HCT116 (cell line): ENCODE results near the gene ETV7. TPM values are rescaled to one million over a fixed set of nuclear protein-coding genes. Genes with fewer than 3 reads are reported as not detected.

ENCODE experiments used
- ATAC-seq: fragments of 200-7000 bp; cut with Tn5 transposase; 2 replicates; pipeline ENCODE4 v1.9.1; 2020; ENCODE audit warnings: mild to moderate bottlenecking, moderate library complexity
- BruUV-seq: library from RNA; stranded (reverse); fragments of 400-500 nt; replicated peaks from 2 replicates; lab custom pipeline; 2021; lab: Mats Ljungman, UMichigan
- CTCF ChIA-PET: fragments of 300-600 bp; sonication (Branson Sonifier 250); formaldehyde crosslinking; loops from one replicate; lab custom pipeline; 2021; ENCODE audit warnings: antibody characterized with exemption; lab: Charles Lee
- POLR2A ChIA-PET: fragments of 300-600, 350-600 bp; sonication (Branson Sonifier 250); formaldehyde crosslinking; loops from one replicate; lab custom pipeline; 2021; ENCODE audit warnings: antibody characterized with exemption; lab: Charles Lee
- RAD21 ChIA-PET, 2 experiments: fragments of 300-600 bp; sonication (Branson Sonifier 250); formaldehyde crosslinking; loops; one replicate each; lab custom pipeline; 2023; ENCODE audit warnings: low total read pairs in 2 of 2; ENCODE audit not compliant: uncharacterized antibody in 2 of 2, unreplicated experiment in 2 of 2, low non-redundant PET in 1 of 2; lab: Charles Lee
- DNase-seq: peaks from one replicate; pipeline ENCODE4 v3.0.0-alpha.2; 2010; ENCODE audit warnings: low read depth, low spot score
- H2AFZ ChIP-seq: fragments of 200-600 bp; shearing (Covaris generic), sonication (generic); 2 replicates; pipeline ENCODE4 v1.6.1; 2017; ENCODE audit warnings: low read depth, mixed run types, mixed read lengths, antibody characterized with exemption, low read length; ENCODE audit not compliant: poor library complexity, severe bottlenecking
- H3K27ac ChIP-seq: 2 replicates; pipeline ENCODE4 v1.5.1; 2012; ENCODE audit warnings: low read depth, low read length
- H3K27me3 ChIP-seq: fragments of 200-600 bp; sonication (generic); 2 replicates; pipeline ENCODE4 v1.6.1; 2016; ENCODE audit warnings: mixed run types, low read length, mixed read lengths; ENCODE audit not compliant: insufficient read depth
- H3K36me3 ChIP-seq, 2 experiments: fragments of 200-500 bp in 1 of 2; fragments of 200-600 bp in 1 of 2; sonication (Bioruptor generic) in 1 of 2; sonication (generic) in 1 of 2; 2 replicates each; pipeline versions ENCODE4 v1.5.1 to v1.6.1; 2014 to 2016; ENCODE audit warnings: low read length in 2 of 2, inconsistent platforms in 1 of 2, mixed read lengths in 1 of 2, mixed run types in 1 of 2; ENCODE audit not compliant: insufficient read depth in 2 of 2, control insufficient read depth in 1 of 2
- H3K4me1 ChIP-seq, 2 experiments: fragments of 200-600 bp in 1 of 2; sonication (generic) in 1 of 2; 2 replicates each; pipeline versions ENCODE4 v1.5.1 to v1.6.1; 2012 to 2017; ENCODE audit warnings: low read length in 2 of 2, inconsistent platforms in 1 of 2, mild to moderate bottlenecking in 1 of 2, mixed read lengths in 1 of 2, mixed run types in 1 of 2, moderate library complexity in 1 of 2; ENCODE audit not compliant: insufficient read depth in 2 of 2, control insufficient read depth in 1 of 2
- H3K4me2 ChIP-seq: fragments of 200-600 bp; sonication (generic); 2 replicates; pipeline ENCODE4 v1.6.1; 2017; ENCODE audit warnings: mixed run types, low read length, mixed read lengths
- H3K4me3 ChIP-seq, 2 experiments: fragments of 200-600 bp in 1 of 2; sonication (generic) in 1 of 2; replicated peaks in 1 of 2; 2 replicates each; pipeline ENCODE4 v1.5.1; 2011 to 2016; ENCODE audit warnings: low read length in 2 of 2, control low read depth in 1 of 2, low read depth in 1 of 2, mild to moderate bottlenecking in 1 of 2, mixed read lengths in 1 of 2, mixed run types in 1 of 2
- H3K79me2 ChIP-seq: fragments of 200-600 bp; sonication (generic); 2 replicates; pipeline ENCODE4 v1.6.1; 2017; ENCODE audit warnings: mild to moderate bottlenecking, mixed run types, low read length, moderate library complexity, mixed read lengths; ENCODE audit not compliant: insufficient read depth
- H3K9ac ChIP-seq: fragments of 200-600 bp; sonication (generic); 2 replicates; pipeline ENCODE4 v1.6.1; 2016; ENCODE audit warnings: low read length, mixed read lengths
- H3K9me2 ChIP-seq: fragments of 200-600 bp; sonication (generic), shearing (Covaris generic); 2 replicates; pipeline ENCODE4 v1.6.1; 2017; ENCODE audit warnings: mixed run types, mild to moderate bottlenecking, moderate library complexity; ENCODE audit not compliant: insufficient read depth
- H3K9me3 ChIP-seq, 2 experiments: fragments of 200-500 bp in 1 of 2; fragments of 200-600 bp in 1 of 2; sonication (Bioruptor generic) in 1 of 2; sonication (generic) in 1 of 2; 2 replicates each; pipeline ENCODE4 v1.6.1; 2014 to 2017; ENCODE audit warnings: low read length in 2 of 2, mixed read lengths in 2 of 2, inconsistent platforms in 1 of 2, low read depth in 1 of 2, mild to moderate bottlenecking in 1 of 2, mixed run types in 1 of 2, moderate library complexity in 1 of 2; ENCODE audit not compliant: control insufficient read depth in 1 of 2, insufficient read depth in 1 of 2
- H4K20me1 ChIP-seq: fragments of 200-600 bp; sonication (generic), shearing (Covaris generic); 2 replicates; pipeline ENCODE4 v1.6.1; 2017; ENCODE audit warnings: mixed run types, mild to moderate bottlenecking, moderate library complexity; ENCODE audit not compliant: insufficient read depth
- EGR1 ChIP-seq: IDR thresholded peaks from 2 replicates; pipeline ENCODE4 v1.6.1; 2012; ENCODE audit warnings: low read depth
- ELF1 ChIP-seq: IDR thresholded peaks from 2 replicates; pipeline ENCODE4 v1.6.1; 2012; ENCODE audit warnings: low read depth, borderline replicate concordance
- EZH2 ChIP-seq: fragments of 200-600 bp; sonication (generic); IDR thresholded peaks from 2 replicates; pipeline ENCODE4 v1.6.1; 2017; ENCODE audit warnings: antibody characterized with exemption, mixed run types
- EZH2phosphoT487 ChIP-seq: fragments of 200-600 bp; IDR thresholded peaks from 2 replicates; pipeline ENCODE4 v1.6.1; 2018; ENCODE audit warnings: antibody characterized with exemption, borderline replicate concordance
- FOSL1 ChIP-seq: IDR thresholded peaks from 2 replicates; pipeline ENCODE4 v1.6.1; 2012; ENCODE audit warnings: low read depth
- POLR2A ChIP-seq: IDR thresholded peaks from 2 replicates; pipeline ENCODE4 v1.7.0; 2011; ENCODE audit warnings: borderline replicate concordance; ENCODE audit not compliant: insufficient read depth, insufficient read length; ENCODE audit errors: extremely low read depth
- SIN3A ChIP-seq: IDR thresholded peaks from 2 replicates; pipeline ENCODE4 v1.6.1; 2012; ENCODE audit warnings: low read depth
- SRF ChIP-seq: IDR thresholded peaks from 2 replicates; pipeline ENCODE4 v1.6.1; 2012; ENCODE audit warnings: low read depth
- TCF7L2 ChIP-seq: IDR thresholded peaks from 2 replicates; pipeline ENCODE4 v1.7.0; 2011; ENCODE audit warnings: borderline replicate concordance, inconsistent platforms; ENCODE audit not compliant: insufficient read depth, insufficient read length; ENCODE audit errors: extremely low read depth
- YY1 ChIP-seq: IDR thresholded peaks from 2 replicates; pipeline ENCODE4 v1.6.1; 2011; ENCODE audit warnings: low read length, low read depth, moderate library complexity, mild to moderate bottlenecking; ENCODE audit not compliant: insufficient replicate concordance; ENCODE audit errors: extremely low read depth
- ZNF274 ChIP-seq: fragments of 200-500 bp; sonication (Bioruptor generic); IDR thresholded peaks from 2 replicates; pipeline ENCODE4 v1.6.1; 2014; ENCODE audit warnings: mild to moderate bottlenecking, low read depth, low read length, inconsistent platforms
- intact Hi-C: fragments of 100-400 bp; cut with micrococcal nuclease; formaldehyde crosslinking; loops from 2 replicates; pipeline ENCODE4 v1.10.0; 2022
- total RNA-seq: library from RNA; stranded (reverse); gene quantifications from one replicate; pipeline ENCODE4 v1.2.1, GENCODE V29; 2021; ENCODE audit not compliant: unreplicated experiment
- TF ChIP-seq, protein P1 (sequence below): IDR thresholded peaks from 2 replicates; pipeline ENCODE4 v1.6.1; 2012; ENCODE audit warnings: low read depth
- TF ChIP-seq, protein P2 (sequence below): IDR thresholded peaks from 2 replicates; pipeline ENCODE4 v1.6.1; 2011; ENCODE audit warnings: mild to moderate bottlenecking, low read length, moderate library complexity; ENCODE audit not compliant: insufficient replicate concordance; ENCODE audit errors: extremely low read depth
- TF ChIP-seq, protein P3 (sequence below): IDR thresholded peaks from 2 replicates; pipeline ENCODE4 v1.6.1; 2012
- TF ChIP-seq, protein P4 (sequence below): IDR thresholded peaks from 2 replicates; pipeline ENCODE4 v1.6.1; 2012

Gene ETV7
- total RNA-seq, 1 experiment from 2014 or later = 1.0 TPM

DNA sequence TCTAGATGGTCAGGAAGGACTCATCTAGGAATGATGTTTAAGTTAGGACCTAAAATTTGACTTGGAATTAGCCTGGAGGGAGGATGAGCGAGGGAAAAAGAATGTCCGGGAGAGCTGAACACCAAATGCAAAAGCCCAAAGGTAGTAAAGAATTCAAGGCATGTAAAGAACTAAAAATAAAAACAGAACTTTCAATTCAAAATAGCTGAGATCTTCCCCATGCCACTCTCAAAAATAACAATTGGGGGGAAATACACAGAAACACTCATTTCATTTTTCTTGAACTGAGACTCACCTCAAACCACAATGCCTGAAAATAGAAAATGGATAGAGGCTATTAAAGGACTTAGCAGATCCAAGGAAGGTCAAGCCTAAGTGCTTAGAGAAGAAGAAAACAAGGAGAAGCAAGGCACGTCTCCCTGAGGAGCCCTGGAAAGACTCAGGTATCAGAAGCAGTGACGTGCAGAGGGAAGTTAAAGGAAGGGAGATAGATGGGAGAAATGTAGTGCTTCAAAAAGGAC lies 44.7 kb upstream of the ETV7 start:
- CTCF ChIA-PET = interaction anchor here (0.7 kb wide), 1 partner anchor 9 kb away, joined by 3 read pairs; no protein-coding TSS in a partner anchor
- intact Hi-C loops = no loop called here
- no TSS peak for BruUV-seq
- no peaks in the 10 kb centered on the region for H3K9me2 ChIP-seq
- RAD21 ChIA-PET = no interaction called here
- no peak for TF ChIP-seq FOSL1
- TF ChIP-seq POLR2A = no peak
- no peak for TF ChIP-seq ZNF274
- no peak for TF ChIP-seq SRF
- no peak for TF ChIP-seq YY1
- no peak for TF ChIP-seq SIN3A
- no peak for TF ChIP-seq TCF7L2
- TF ChIP-seq, protein P1, sequence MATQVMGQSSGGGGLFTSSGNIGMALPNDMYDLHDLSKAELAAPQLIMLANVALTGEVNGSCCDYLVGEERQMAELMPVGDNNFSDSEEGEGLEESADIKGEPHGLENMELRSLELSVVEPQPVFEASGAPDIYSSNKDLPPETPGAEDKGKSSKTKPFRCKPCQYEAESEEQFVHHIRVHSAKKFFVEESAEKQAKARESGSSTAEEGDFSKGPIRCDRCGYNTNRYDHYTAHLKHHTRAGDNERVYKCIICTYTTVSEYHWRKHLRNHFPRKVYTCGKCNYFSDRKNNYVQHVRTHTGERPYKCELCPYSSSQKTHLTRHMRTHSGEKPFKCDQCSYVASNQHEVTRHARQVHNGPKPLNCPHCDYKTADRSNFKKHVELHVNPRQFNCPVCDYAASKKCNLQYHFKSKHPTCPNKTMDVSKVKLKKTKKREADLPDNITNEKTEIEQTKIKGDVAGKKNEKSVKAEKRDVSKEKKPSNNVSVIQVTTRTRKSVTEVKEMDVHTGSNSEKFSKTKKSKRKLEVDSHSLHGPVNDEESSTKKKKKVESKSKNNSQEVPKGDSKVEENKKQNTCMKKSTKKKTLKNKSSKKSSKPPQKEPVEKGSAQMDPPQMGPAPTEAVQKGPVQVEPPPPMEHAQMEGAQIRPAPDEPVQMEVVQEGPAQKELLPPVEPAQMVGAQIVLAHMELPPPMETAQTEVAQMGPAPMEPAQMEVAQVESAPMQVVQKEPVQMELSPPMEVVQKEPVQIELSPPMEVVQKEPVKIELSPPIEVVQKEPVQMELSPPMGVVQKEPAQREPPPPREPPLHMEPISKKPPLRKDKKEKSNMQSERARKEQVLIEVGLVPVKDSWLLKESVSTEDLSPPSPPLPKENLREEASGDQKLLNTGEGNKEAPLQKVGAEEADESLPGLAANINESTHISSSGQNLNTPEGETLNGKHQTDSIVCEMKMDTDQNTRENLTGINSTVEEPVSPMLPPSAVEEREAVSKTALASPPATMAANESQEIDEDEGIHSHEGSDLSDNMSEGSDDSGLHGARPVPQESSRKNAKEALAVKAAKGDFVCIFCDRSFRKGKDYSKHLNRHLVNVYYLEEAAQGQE = no peak
- TF ChIP-seq, protein P2, sequence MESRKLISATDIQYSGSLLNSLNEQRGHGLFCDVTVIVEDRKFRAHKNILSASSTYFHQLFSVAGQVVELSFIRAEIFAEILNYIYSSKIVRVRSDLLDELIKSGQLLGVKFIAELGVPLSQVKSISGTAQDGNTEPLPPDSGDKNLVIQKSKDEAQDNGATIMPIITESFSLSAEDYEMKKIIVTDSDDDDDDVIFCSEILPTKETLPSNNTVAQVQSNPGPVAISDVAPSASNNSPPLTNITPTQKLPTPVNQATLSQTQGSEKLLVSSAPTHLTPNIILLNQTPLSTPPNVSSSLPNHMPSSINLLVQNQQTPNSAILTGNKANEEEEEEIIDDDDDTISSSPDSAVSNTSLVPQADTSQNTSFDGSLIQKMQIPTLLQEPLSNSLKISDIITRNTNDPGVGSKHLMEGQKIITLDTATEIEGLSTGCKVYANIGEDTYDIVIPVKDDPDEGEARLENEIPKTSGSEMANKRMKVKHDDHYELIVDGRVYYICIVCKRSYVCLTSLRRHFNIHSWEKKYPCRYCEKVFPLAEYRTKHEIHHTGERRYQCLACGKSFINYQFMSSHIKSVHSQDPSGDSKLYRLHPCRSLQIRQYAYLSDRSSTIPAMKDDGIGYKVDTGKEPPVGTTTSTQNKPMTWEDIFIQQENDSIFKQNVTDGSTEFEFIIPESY = no peak
- TF ChIP-seq, protein P3, sequence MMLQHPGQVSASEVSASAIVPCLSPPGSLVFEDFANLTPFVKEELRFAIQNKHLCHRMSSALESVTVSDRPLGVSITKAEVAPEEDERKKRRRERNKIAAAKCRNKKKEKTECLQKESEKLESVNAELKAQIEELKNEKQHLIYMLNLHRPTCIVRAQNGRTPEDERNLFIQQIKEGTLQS = no peak
- TF ChIP-seq, protein P4, sequence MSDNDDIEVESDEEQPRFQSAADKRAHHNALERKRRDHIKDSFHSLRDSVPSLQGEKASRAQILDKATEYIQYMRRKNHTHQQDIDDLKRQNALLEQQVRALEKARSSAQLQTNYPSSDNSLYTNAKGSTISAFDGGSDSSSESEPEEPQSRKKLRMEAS = no peak
- no peak for TF ChIP-seq EZH2phosphoT487
- TF ChIP-seq ELF1 = no peak
- TF ChIP-seq EGR1 = no peak
- no peak for TF ChIP-seq EZH2
- no peaks in the 10 kb centered on the region for H3K9me3 ChIP-seq
- peaks cover 0 to 14% of the 10 kb centered on the region in 2 experiments; a peak in 2 of 4 replicates for H3K4me1 ChIP-seq
- no peak overlapping the region for H3K27ac ChIP-seq
- no peaks in the 10 kb centered on the region for H3K79me2 ChIP-seq
- no peaks in the 10 kb centered on the region for H3K27me3 ChIP-seq
- no peaks in the 10 kb centered on the region for H4K20me1 ChIP-seq
- no peak overlapping the region for H3K9ac ChIP-seq
- no peaks in the 10 kb centered on the region for H3K36me3 ChIP-seq
- H3K4me2 ChIP-seq = peak overlapping the region; percentile 30
- ATAC-seq (no peak), DNase-seq (no peak)
- no peak overlapping the region for H3K4me3 ChIP-seq
- H2AFZ ChIP-seq = peak overlapping the region; percentile 31
- POLR2A ChIA-PET = interaction anchor here (2.5 kb wide), 1 partner anchor 9 kb away, joined by 12 read pairs; no protein-coding TSS in a partner anchor
